ENCODE data around the gene PGLYRP3.
A peak's percentile ranks its signal among the peaks of the same experiment; 100 is the strongest.
"Not testable (repeated sequence)": the region's sequence is repeated elsewhere in the genome, so short reads cannot be mapped to it uniquely, and the experiment has no call there.

Gene PGLYRP3

GRCh38 chr1:153348511-153349362, 36.0 kb upstream of the PGLYRP3 start, which contains the start of gene PGLYRP4:
Gene PGLYRP4 (minus strand): TSS chr1:153348841. CDS start chr1:153347932, 909 bp downstream.
- peak; percentile 13 for DNase-seq

GRCh38 chr1:153347856-153348255, 35.1 kb upstream of the PGLYRP3 start:
- peak; percentile 44 for DNase-seq

- not testable (repeated sequence) for DNase-seq
Observed at GRCh38 chr1:153347049-153347448, 34.3 kb upstream of the PGLYRP3 start.

DNA sequence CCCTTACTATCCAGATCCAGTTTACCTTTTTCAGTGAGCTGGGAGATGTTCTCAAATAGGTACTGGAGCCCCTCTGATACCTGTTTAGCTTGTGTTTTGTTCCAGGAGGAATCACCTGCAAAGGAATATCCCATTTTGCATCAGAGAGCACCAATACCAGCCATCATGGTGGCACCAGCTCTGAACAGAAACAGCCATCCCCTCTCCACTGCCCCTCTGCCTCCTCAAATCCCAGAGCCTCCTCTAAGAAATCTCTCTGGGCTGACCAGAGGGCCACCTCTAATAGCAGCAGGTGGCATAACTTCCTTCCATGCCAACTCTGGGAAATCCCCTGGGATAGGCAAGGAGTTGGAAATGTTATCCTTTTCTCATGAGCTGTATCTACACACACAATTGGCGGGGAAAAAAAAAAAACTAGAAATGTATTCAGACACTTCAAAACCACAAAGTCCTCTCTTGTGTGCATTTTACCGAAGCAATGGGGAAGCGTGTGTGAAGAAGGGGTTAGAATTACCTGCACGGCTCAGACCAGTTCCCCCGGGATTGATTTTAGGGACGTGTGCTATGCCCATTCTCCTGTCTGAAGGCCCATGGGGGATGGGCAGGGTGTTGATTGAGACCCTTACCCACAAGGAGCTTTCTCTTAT, 33.4 kb upstream of the PGLYRP3 start:
- no peak for DNase-seq

GRCh38 chr1:153345187-153346076, 32.7 kb upstream of the PGLYRP3 start:
- DNase-seq, result peak; percentile 54

GRCh38 chr1:153344718-153345025, 31.9 kb upstream of the PGLYRP3 start:
- no peak for DNase-seq

GRCh38 chr1:153343811-153344717, 31.3 kb upstream of the PGLYRP3 start:
- DNase-seq, result no peak

- no peak for DNase-seq
Observed at GRCh38 chr1:153343040-153343681, 30.4 kb upstream of the PGLYRP3 start.

DNA sequence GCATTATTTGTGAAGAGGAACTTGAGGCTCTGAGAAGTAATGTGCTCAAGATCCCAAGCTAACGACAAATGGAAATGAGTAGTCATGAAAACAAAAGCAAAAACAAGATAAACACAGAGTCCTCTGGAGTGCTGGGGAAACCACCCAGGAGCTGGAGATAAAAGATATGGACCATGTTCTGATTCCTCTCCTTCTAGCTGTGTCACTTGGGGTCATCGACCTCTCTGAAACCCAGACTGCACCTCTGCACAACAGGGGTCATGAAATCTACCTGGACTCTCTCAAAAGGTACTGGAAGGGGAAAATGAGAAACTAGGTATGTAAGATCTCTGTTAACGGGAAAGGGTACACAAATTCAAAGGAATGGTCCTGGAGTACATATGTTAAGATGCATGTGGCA, 29.4 kb upstream of the PGLYRP3 start:
- no peak for DNase-seq

DNA sequence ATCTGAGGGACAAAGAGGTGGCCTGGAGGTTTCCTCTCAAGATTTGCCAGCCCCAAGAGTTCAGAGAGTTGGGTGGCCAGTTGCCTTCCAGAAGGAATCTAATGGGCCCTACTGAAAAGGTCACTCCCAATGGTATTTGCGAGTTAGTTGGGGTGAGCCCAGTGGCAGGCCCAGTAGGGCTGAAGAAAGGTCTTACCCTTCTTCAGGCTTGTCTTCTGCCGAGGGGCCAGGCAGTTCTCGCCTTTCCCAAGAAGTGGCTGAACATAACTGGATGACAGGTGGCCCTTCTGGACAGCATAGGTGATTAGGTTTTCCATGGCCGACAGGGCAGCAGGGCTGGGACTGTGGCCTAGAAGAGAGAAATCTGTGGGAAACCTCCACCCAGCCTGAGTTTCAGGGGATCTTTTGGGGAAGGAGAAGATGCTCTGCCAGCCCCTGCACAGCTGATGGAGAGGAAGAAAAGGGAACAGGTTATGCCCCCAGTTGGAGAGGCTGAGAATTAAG, 28.7 kb upstream of the PGLYRP3 start:
- no peak for DNase-seq

- DNase-seq, result no peak
Observed at GRCh38 chr1:153340356-153340755, 27.6 kb upstream of the PGLYRP3 start.

DNA sequence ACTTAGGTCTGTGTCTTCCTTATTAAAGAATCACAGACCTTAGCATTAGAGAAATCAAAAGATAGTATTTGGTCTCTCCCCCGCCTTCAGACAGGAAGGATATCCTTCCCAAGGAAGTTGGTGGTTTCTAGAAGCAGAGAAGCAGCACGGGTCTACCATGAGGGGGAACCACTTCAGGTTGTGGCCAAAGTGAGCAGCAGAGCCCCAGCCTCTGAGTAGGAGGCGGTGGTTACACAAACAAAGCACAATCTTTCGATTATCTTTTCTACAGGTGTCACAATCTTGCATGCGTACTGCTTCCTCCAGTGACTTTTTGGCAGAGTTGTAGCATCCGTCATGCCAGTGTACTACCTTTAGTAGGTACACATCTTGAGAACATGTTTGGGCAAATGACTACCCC, 27.1 kb upstream of the PGLYRP3 start:
- DNase-seq, result no peak

DNA sequence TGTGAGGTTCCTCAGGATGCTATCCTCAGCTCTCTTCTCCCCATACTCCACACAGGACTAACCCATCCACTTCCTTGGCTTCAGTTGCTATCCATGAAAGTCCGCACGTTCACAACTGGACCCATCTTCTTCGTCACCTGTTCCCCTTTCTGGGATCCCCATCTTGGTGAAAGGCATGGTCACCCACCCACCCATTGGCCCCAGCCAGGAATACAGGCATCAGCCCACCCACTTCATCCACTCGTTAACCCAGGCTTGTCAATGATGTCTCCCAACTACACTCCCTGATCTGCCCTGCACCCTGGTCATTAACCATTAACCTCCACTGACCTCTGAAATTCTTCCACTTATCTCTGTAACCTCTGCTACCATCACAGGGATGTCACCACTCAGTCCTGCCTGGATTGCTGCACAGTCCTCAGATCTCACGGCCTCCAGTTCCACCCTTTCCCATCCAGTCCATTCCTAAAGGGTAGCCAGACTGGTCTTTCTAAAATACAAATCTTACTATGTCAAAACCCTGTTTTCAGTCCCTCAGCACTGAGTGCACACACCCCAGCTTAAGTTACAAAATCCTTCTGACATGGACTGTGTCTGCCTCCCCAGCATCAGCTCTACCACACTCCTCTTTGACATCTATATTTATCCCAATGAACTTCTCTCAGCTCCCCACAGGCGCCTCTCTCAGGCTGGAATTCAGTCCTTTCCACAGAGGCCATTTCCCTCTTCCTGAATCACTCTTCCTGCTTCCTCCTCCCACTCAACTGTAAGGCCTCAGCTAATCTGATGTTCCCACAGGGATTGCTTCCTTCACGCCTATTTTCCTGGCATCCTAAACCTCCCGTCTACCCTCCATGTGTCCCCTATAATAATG, 25.5 kb upstream of the PGLYRP3 start:
- DNase-seq, result no peak

DNA sequence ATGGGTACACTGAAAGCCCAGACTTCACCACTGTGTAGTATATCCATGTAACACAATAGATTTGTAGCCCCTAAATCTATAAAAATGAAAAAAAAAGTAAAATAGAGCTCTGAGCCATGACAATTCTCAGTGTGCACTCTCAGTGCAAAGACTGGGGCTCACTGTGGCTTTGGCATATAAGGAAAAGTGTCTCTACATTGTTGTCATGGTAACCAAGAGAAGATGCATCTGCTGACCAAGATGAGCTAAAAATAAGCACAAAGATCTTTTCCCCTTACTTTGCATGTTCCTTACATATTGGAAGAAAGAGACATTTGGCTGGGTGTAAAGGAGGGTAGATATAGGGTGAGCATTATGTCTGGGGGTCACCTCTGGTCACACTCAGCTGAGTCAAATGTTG, 23.9 kb upstream of the PGLYRP3 start:
- no peak for DNase-seq

- no peak for DNase-seq
Observed at GRCh38 chr1:153333902-153334301, 21.1 kb upstream of the PGLYRP3 start.

DNA sequence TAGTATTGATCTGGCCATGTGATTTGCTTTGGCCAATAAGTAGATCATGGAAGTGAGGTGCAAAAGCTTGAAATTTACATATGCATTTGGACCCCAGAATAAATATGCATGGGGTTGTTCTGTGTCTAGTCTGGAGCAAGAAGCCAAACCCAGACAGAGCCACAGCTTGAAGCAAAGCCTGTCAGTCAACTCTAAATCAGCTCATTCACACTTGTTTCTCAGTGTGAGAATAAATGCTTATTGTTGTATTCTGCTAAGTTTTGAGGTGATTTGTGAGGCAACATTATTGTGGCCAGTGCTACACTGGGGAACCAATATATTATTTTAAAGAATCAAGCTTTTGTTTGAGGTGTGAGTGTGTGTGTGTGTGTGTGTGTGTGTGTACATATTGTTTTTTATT, 12.2 kb upstream of the PGLYRP3 start:
- DNase-seq, result no peak

GRCh38 chr1:153322568-153322967, 9.8 kb upstream of the PGLYRP3 start:
- no peak for DNase-seq

DNA sequence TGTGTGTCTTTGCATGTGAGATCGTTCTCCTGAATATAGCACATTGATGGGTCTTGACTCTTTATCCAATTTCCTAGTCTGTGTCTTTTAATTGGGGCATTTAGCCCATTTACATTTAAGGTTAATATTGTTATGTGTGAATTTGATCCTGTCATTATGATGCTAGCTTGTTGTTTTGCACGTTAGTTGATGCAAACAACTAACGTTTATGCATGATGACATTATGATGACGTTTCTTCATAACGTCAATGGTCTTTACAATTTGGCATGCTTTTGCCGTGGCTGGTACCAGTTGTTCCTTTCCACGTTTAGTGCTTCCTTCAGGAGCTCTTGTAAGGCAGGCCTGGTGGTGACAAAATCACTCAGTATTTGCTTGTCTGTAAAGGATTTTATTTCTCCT, 5.4 kb upstream of the PGLYRP3 start:
- not testable (repeated sequence) for DNase-seq

GRCh38 chr1:153316013-153316412, 3.3 kb upstream of the PGLYRP3 start:
- not testable (repeated sequence) for DNase-seq

- DNase-seq, result not testable (repeated sequence)
Observed at GRCh38 chr1:153314388-153314787, 1.6 kb upstream of the PGLYRP3 start.

GRCh38 chr1:153313288-153313687, 536 bp upstream of the PGLYRP3 start:
- DNase-seq, result no peak

Data from NCI-H146 (cell line).